HPDE6-E6E7 (cell line): ENCODE measurements around the gene GRID2.
"Not testable (repeated sequence)": the region's sequence is repeated elsewhere in the genome, so short reads cannot be mapped to it uniquely, and the experiment has no call there.

Experiments
- DNase-seq: peaks from one replicate; pipeline ENCODE4 v3.0.0; 2011; ENCODE audit warnings: missing footprints; ENCODE audit errors: extremely low spot score

The GRID2 gene

GRCh38 chr4:93670434-93670833 lies 1366.7 kb downstream of the GRID2 start:
- DNase-seq = no peak

GRCh38 chr4:93671093-93671492 lies 1367.3 kb downstream of the GRID2 start:
- DNase-seq = no peak

GRCh38 chr4:93676937-93677336 lies 1373.2 kb downstream of the GRID2 start:
- not testable (repeated sequence) for DNase-seq

DNA sequence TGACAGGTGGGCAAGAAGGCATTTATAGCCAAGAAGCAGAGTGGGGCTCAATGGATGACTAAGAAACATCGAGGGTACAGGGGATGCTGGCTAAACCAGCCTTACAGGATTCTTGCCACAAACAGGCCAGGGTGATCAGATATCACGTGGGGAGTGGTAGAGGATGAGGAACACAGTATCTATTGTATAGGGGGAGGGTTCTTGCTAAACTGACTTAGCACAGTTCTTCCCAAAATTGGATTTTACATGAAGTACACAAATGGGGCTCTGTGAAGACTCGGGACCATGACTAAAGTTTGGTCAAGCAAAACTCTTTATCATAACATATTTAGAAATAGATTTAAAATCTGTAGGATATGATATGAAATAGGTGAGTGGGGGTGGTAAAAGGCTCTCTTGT lies 1380.8 kb downstream of the GRID2 start:
- DNase-seq = peak; percentile 2

DNA sequence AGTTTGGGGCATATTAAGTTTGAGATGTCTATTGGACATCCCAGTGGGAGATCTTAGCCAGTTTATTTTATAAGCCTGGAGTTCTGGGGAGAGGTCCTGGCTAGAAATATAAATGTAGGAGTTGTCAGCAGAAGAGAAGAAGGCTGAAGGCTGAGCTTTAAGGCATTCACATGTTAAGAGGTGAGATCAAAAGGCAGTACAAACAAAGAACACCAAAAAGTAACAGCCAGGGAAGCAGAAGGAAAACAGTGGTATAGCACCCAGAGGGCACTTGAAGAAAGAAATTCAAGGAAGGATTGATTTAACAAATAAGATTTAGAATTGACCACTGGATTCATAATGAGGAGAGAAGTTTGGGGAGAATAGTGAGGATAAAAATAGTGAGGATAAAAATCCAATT lies 1383.5 kb downstream of the GRID2 start:
- DNase-seq = no peak

DNA sequence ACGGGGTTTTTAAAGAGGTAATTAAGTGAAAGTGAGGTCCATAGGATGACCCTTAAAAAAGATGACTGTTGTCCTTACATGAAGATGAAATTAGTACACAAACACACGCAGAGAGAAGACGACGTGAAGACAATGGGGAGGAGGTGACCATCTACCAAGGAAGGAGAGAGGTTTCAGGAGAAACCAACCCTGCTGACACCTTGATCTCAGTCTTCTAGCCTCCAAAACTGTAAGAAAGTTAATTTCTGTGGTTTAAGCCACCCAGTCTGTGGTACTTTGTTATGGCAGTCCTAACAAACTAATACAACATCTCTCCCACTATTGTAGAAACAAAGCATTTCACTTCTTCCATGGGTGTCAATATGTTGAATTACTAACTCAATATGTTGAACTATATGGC lies 1385.2 kb downstream of the GRID2 start:
- DNase-seq = no peak

- no peak for DNase-seq
These were observed 1389.4 kb downstream of the GRID2 start for GRCh38 chr4:93693141-93693540.

GRCh38 chr4:93698686-93699085 lies 1394.9 kb downstream of the GRID2 start:
- DNase-seq = no peak

DNA sequence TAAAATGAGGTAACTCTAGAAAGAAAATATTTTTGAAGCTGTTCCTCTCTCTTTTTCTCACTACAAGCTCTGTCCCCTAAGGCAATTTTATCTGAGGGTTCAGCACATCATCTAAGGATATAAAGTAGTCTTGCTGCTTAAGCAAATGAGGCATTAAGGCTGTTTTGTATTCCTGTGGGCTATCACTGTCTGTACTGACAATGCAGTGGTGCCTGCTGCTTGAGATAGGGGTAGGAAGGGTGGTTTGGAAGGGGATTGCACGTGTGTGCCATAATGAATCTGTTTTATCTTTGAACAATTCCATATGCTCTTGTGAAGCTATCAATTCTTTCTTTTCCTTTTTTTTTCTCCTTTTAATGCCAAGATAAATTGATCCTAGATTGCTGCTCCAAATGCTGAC lies 1396.8 kb downstream of the GRID2 start:
- DNase-seq = no peak

DNA sequence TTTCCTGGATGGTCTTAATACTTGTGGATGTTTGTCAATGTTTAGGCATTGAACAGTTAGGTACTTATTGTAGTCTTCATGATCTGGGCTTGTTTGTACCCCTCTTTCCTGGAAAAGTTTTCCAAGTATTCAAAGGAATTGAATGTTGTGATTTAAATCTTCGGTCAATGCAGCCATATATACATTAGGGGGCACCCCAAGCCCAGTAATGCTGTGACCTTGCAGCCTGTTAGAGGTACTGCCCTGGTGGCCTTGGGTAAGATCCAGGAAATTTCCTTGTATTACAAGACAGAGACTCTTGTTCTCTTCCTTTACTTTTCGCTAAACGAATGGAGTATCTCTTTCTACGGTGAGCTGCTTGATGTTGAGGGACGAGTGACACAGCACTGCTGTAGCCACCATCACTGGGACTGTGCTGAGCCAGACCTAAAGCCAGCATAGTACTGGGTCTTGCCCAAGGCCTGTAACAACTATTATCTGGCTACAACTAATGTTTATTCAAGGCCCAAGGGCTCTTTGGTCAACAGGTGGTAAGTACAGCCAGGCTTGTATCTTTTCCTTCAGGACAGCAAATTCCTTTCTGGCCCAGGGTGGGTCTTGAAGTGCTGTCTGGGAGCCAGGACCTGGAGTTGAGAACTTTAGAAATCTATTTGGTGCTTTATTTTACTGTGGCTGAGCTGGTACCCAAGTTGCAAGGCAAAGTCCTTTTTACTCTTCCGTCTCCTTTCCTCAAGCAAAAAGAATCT lies 1406.5 kb downstream of the GRID2 start:
- no peak for DNase-seq

- DNase-seq = no peak
These were observed 1407.2 kb downstream of the GRID2 start for GRCh38 chr4:93710847-93711430.

DNA sequence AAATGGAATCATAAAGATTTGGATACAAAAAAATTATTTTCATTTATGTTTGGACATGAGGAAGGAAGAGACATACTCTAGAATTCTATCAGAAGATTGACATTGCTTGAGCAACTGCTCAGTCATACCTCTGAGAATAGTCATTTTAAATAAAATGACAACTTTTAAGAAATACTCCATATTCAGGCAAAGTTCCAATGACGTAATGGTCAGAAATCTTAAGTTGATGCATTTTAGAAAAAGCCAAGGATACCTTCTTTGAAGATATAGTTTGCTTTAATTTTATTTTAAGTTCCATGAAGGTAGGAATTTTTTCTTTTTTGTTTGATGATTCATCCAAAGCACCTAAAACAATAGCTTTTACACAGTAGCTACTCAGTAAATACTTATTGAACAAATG lies 1414.5 kb downstream of the GRID2 start:
- DNase-seq = no peak

DNA sequence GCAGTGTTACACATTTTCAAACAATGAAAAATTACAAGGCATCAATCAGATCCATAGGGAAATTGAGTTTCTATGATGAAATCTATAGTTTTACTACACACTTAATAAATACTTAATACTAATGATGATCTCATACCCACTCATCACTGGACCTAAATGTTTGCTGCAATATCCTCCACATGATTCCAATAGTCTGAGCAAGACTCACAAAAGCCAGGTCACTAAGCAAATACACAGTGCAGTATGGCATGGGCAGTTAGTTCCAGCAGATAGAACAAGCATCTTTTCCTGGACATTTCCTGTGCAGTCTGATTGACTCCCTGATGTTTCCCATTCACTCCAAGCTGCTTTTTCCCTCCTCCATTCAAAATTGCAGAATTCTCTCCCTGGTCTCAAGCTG lies 1415.8 kb downstream of the GRID2 start:
- no peak for DNase-seq

DNA sequence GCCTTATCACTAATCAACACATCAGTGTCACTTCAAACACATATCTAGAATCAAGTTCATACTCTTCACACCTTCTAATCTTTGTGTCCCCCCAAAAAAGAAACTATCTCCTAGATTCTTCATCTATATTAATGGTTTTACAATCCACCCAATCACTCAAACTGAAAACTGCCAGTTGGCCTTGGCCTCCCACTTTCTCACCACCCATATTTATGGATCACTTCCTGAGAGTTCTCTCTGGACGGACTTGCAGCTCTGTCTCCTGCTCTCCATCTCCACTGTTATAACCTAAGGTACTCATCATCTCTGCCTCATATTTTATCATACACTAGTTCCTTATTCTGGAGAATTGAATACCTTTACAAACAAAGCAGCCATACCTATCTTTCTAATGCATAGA lies 1418.7 kb downstream of the GRID2 start:
- no peak for DNase-seq

DNA sequence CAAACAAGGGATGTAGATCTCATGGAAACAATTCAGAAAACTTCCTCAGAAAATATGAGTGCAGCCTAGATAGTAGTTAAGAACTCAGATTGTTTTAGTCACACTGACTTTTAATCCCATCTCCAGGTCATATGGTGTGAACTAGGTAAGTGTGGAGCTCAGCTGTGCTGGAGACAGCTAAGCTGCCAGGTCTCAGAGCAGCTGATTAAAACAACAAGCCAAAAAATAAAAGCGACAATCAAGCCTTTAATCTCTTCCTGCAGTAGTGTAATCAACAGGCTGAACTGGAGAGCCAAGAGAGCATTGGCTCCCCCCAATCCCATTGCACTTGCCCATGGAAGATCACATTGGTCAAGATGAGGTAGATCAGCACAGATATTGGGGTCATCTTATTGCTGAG lies 1426.5 kb downstream of the GRID2 start:
- no peak for DNase-seq

GRCh38 chr4:93730760-93731159 lies 1427.0 kb downstream of the GRID2 start:
- no peak for DNase-seq

GRCh38 chr4:93731456-93731855 lies 1427.7 kb downstream of the GRID2 start:
- DNase-seq = no peak

DNA sequence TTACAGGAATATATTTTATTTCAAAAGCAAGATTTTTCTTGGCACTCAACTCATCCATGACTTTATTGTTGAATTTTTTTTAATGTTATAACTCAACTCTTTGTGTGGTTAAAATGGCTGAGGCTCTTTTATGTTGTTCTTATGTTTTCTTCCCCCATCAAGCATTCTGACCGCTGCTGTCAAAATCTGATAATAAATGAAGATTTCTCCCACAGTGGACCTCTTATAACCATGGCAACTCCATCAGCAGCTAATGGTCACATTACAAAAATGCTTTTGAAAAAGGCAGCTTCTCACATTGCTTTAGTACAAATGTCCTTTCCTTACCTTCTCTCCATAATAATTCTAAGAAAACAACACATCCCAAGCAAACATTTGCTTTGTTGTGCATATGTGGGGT lies 1428.7 kb downstream of the GRID2 start:
- DNase-seq = no peak

DNA sequence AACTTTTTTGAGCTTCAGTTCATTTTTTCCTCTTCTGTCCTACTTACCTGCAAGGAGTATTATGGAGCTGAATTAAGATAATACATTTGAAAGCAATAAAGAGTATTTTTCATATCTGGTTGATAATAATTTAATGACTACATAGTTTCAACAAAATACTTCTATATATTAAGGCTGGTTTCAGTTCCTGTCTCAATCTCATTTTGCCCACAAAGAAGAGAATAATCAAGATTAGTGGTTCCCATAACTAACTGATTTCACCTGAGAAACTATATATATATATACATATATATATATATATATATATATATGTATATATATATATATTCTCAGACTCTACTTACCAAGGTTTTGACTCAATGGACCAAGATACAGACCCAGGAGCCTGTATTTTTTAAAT lies 1437.1 kb downstream of the GRID2 start:
- no peak for DNase-seq

GRCh38 chr4:93743022-93743421 lies 1439.3 kb downstream of the GRID2 start:
- no peak for DNase-seq

GRCh38 chr4:93743635-93744034 lies 1439.9 kb downstream of the GRID2 start:
- no peak for DNase-seq

- no peak for DNase-seq
These were observed 1441.2 kb downstream of the GRID2 start for GRCh38 chr4:93744961-93745360.

DNA sequence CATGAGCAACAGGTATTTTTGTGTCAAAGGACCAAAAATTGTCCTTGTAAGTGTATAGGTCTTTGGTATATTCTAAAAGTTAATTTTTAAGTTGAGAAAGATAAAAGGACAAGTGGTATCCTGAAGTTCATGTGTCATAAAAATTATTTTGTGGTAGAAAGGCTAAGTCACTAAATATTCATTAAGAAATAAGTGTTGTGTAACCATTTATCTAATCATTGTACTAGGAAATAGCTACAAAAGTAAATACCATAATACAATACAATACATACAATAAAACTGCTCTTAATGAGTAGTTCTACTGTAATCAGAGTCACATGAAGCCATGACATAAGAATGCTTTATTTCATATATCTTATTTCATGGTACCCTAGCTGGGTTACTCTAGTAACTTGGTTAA lies 1442.3 kb downstream of the GRID2 start:
- DNase-seq = no peak

DNA sequence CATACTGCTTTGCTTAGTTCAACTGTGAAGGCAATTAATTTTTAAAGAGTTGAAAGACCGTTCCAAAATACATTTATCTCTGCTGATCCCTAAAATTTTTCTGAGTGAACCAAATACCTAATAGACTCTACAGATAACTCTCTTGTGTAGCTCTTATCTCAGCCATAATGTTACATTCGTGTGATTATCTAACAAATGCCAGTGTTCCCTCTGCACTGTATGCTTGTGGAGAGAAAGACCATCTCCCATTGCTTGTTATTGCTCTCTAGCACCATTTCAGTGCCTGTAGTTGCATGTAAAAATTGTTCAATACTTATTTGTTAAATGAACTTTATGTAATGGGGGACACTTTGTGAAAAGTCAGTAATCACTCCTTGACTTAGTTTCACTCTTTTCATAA lies 1443.5 kb downstream of the GRID2 start:
- DNase-seq = no peak
